Measurements from ENCODE around the gene VSTM2L. TPM values are rescaled to one million over a fixed set of nuclear protein-coding genes. Genes with fewer than 3 reads are reported as not detected.

VSTM2L gene
- polyA plus RNA-seq, 1 of the 3 experiments (the other 2 are of a cell fraction): 5.1 TPM

- H3K4me3 ChIP-seq (ENCODE audit: low read depth in 2 of 2, low read length in 1 of 2): no peak overlapping the region
- ChIA-PET CTCF (interaction anchor here (0.8 to 2.5 kb wide), 5 partner anchors 14 to 42 kb away, joined by 3 to 8 read pairs (median 6); no protein-coding TSS in a partner anchor), POLR2A (no interaction called here)
- H4K20me1 ChIP-seq (ENCODE audit: insufficient read depth): no peaks in the 10 kb centered on the region
- no peaks in the 10 kb centered on the region for H3K4me1 ChIP-seq (ENCODE audit: control insufficient read depth in 1 of 2, insufficient read depth in 2 of 2, low read depth in 1 of 2, low read length in 1 of 2)
- H3F3A ChIP-seq (replicated peaks; ENCODE audit: insufficient read depth): no peaks in the 10 kb centered on the region
- no peak overlapping the region for H3K9ac ChIP-seq
- H3K79me2 ChIP-seq (ENCODE audit: insufficient read depth): no peaks in the 10 kb centered on the region
- peak; percentile 66 for DNase-seq
- H3K27me3 ChIP-seq (ENCODE audit: insufficient read depth): no peaks in the 10 kb centered on the region
- 91% methylated on average over 28 of the region's 47 CpGs for WGBS (ENCODE audit: low lambda C conversion rate)
- no peaks in the 10 kb centered on the region for H3K36me3 ChIP-seq (replicated peaks in 1 of 2; ENCODE audit: control insufficient read depth in 1 of 2, insufficient read depth in 2 of 2, low read length in 1 of 2)
- no peaks in the 10 kb centered on the region for H3K9me3 ChIP-seq
- TF ChIP-seq RAD21 (IDR thresholded peaks at IDR 0.05; ENCODE audit: low read length) (0 out of 2 replicates have a peak, but pooled peaks have one; percentile 5), GATA2 (CRISPR knock-in tag; IDR thresholded peaks at IDR 0.05) (no peak)
- no peak overlapping the region for H3K27ac ChIP-seq (ENCODE audit: low read depth in 2 of 2, low read length in 1 of 2)
- no peak overlapping the region for H2AFZ ChIP-seq (ENCODE audit: low read depth)
- H3K4me2 ChIP-seq: no peak overlapping the region
- no peaks in the 10 kb centered on the region for H3K9me2 ChIP-seq
Observed at GRCh38 chr20:37943501-37944455, 40.9 kb downstream of the VSTM2L start.

- Histone ChIP-seq H3K27ac (ENCODE audit: low read depth in 2 of 2, low read length in 1 of 2) (no peak overlapping the region), H3K79me2 (ENCODE audit: insufficient read depth) (no peaks in the 10 kb centered on the region), H3K9me2 (no peaks in the 10 kb centered on the region), H3K36me3 (replicated peaks in 1 of 2; ENCODE audit: control insufficient read depth in 1 of 2, insufficient read depth in 2 of 2, low read length in 1 of 2) (no peaks in the 10 kb centered on the region), H4K20me1 (ENCODE audit: insufficient read depth) (no peaks in the 10 kb centered on the region), H3K9me3 (no peaks in the 10 kb centered on the region), H3K4me2 (no peak overlapping the region), H3K9ac (no peak overlapping the region), H3K4me1 (ENCODE audit: control insufficient read depth in 1 of 2, insufficient read depth in 2 of 2, low read depth in 1 of 2, low read length in 1 of 2) (no peaks in the 10 kb centered on the region), H3K27me3 (ENCODE audit: insufficient read depth) (no peaks in the 10 kb centered on the region), H3K4me3 (ENCODE audit: low read depth in 2 of 2, low read length in 1 of 2) (no peak overlapping the region), H2AFZ (ENCODE audit: low read depth) (no peak overlapping the region), H3F3A (replicated peaks; ENCODE audit: insufficient read depth) (no peaks in the 10 kb centered on the region)
- POLR2A ChIA-PET: no interaction called here
- CTCF ChIA-PET: interaction anchor here (0.8 to 2.5 kb wide), 5 partner anchors 13 to 43 kb away, joined by 3 to 8 read pairs (median 6); no protein-coding TSS in a partner anchor
- no peak for DNase-seq
- 67% methylated on average over 9 of the region's 11 CpGs for WGBS (ENCODE audit: low lambda C conversion rate)
- TF ChIP-seq REST (IDR thresholded peaks at IDR 0.05; ENCODE audit: low read depth, low read length) (no peak), USF1 (IDR thresholded peaks at IDR 0.05; ENCODE audit: borderline replicate concordance, low read depth) (no peak), GABPA (IDR thresholded peaks at IDR 0.05; ENCODE audit: low read depth) (no peak), ZBTB33 (IDR thresholded peaks at IDR 0.05; ENCODE audit: borderline replicate concordance, low read depth) (no peak), PBX3 (IDR thresholded peaks at IDR 0.05) (no peak), TCF12 (IDR thresholded peaks at IDR 0.05) (no peak), NFIC (IDR thresholded peaks at IDR 0.05; ENCODE audit: borderline replicate concordance) (no peak), CTCF (IDR thresholded peaks at IDR 0.05) (no peak), POLR2AphosphoS5 (IDR thresholded peaks at IDR 0.05; ENCODE audit: low read depth, low read length) (no peak), SIN3A (IDR thresholded peaks at IDR 0.05; ENCODE audit: borderline replicate concordance, low read depth, low read length) (no peak), YY1 (IDR thresholded peaks at IDR 0.05; ENCODE audit: low read depth) (no peak), JUND (IDR thresholded peaks at IDR 0.05) (no peak), IRF3 (IDR thresholded peaks at IDR 0.05; ENCODE audit: low read depth, low read length) (no peak)
Observed at GRCh38 chr20:37944456-37944981, 41.6 kb downstream of the VSTM2L start.

Data from SK-N-SH (cell line).